ENCODE results near the gene GLRX. TPM values are rescaled to one million over a fixed set of nuclear protein-coding genes. Genes with fewer than 3 reads are reported as not detected.

Gene GLRX
- total RNA-seq, 1 donor from 2014 or later: 139 TPM

DNA sequence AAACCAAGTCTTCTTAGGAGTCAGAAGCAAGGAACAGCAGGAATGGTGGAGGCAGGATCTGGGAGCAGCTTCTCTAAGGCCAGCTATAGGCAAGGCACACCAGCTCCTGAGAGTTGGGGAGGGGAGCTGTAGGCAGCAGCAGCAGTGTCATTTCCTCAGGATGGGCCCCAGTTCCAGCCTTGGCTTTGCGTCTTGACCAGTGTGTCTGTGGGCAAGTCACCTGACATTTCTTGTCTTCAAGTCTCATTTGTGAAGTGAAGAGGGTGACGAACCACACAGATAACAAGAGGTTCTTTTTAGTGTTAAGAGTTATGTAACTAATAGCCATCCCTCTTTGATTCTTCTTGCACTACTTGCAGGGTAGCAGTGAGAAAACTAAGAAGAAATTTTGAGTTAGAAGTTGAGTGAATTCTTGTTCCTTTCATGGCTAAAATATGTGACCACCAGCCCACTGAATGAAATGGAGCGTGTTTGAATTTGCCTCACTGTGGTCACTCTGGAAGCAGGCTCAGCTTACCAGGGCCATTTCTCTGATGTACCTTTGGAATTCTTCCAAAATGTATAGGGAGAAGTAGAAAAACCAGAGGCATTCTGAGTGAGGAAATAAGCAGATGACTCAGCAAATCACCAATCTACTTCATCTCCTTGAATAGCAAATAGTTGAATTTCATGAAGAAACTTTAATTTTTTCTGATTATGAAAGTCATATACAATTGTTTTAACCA is 49.0 kb downstream of the GLRX start:
- peak; percentile 34 for DNase-seq (ENCODE audit: low read depth)
- TF ChIP-seq, protein P1, sequence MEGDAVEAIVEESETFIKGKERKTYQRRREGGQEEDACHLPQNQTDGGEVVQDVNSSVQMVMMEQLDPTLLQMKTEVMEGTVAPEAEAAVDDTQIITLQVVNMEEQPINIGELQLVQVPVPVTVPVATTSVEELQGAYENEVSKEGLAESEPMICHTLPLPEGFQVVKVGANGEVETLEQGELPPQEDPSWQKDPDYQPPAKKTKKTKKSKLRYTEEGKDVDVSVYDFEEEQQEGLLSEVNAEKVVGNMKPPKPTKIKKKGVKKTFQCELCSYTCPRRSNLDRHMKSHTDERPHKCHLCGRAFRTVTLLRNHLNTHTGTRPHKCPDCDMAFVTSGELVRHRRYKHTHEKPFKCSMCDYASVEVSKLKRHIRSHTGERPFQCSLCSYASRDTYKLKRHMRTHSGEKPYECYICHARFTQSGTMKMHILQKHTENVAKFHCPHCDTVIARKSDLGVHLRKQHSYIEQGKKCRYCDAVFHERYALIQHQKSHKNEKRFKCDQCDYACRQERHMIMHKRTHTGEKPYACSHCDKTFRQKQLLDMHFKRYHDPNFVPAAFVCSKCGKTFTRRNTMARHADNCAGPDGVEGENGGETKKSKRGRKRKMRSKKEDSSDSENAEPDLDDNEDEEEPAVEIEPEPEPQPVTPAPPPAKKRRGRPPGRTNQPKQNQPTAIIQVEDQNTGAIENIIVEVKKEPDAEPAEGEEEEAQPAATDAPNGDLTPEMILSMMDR (IDR thresholded peaks at IDR 0.05; ENCODE audit: insufficient read depth, low read length, poor library complexity, severe bottlenecking): no peak
- Histone ChIP-seq H3K36me3 (ENCODE audit: control insufficient read depth, insufficient read depth, low read length) (peaks cover 3% of the 10 kb centered on the region), H3K4me3 (ENCODE audit: low read depth, low read length) (no peak overlapping the region), H3K27me3 (ENCODE audit: control insufficient read depth, insufficient read depth, low read length) (no peaks in the 10 kb centered on the region)

DNA sequence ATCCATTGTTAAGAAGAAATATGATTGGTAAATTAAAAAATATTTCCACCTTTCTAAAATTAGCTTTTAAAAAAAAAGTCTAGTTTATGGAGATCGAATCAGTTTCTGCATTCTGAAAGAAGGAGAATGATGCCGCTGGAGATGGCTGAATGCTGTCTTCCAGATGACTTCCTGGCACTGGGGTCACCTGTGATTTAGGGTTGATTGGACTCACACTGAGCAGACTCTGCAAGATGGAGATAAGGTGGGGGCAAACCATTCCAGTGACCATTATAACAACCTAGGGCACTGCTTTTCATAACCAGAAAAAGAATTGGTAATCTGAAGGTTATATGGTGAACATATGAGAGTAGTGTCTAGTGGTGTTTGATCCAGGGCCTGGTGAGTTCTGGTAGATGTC is 50.6 kb downstream of the GLRX start:
- no peak for DNase-seq (ENCODE audit: low read depth)
- Histone ChIP-seq H3K27me3 (ENCODE audit: control insufficient read depth, insufficient read depth, low read length) (no peaks in the 10 kb centered on the region), H3K4me3 (ENCODE audit: low read depth, low read length) (no peak overlapping the region), H3K36me3 (ENCODE audit: control insufficient read depth, insufficient read depth, low read length) (peaks cover 3% of the 10 kb centered on the region)
- TF ChIP-seq, protein P1 (IDR thresholded peaks at IDR 0.05; ENCODE audit: insufficient read depth, low read length, poor library complexity, severe bottlenecking): no peak

- no peak for DNase-seq (ENCODE audit: low read depth)
- Histone ChIP-seq H3K4me3 (ENCODE audit: low read depth, low read length) (no peak overlapping the region), H3K27me3 (ENCODE audit: control insufficient read depth, insufficient read depth, low read length) (no peaks in the 10 kb centered on the region), H3K36me3 (ENCODE audit: control insufficient read depth, insufficient read depth, low read length) (peaks cover 3% of the 10 kb centered on the region)
- TF ChIP-seq, protein P1 (IDR thresholded peaks at IDR 0.05; ENCODE audit: insufficient read depth, low read length, poor library complexity, severe bottlenecking): no peak
These were observed 51.5 kb downstream of the GLRX start for GRCh38 chr5:95770830-95771708.

DNA sequence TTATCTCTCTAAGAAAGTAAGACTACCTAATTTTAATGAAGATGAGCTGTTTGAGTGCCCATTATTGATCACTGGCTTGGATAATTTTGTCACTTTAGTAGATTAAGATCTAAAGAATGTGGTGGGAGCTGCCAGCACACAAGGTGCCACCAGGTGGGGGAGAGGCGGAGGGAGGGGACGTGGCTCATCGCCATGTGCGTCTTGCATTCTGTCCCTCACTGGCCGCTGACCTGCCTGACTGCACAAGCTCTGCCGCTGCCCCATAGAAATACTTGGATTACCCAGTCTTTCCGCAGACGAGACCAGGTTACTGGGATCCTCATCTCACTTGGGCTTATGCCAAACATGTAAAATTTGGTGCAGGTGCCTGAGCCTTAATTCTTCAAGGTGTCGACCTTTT is 53.8 kb downstream of the GLRX start:
- TF ChIP-seq, protein P1 (IDR thresholded peaks at IDR 0.05; ENCODE audit: insufficient read depth, low read length, poor library complexity, severe bottlenecking): no peak
- Histone ChIP-seq H3K4me3 (ENCODE audit: low read depth, low read length) (no peak overlapping the region), H3K27me3 (ENCODE audit: control insufficient read depth, insufficient read depth, low read length) (no peaks in the 10 kb centered on the region), H3K36me3 (ENCODE audit: control insufficient read depth, insufficient read depth, low read length) (peaks cover 3% of the 10 kb centered on the region)
- no peak for DNase-seq (ENCODE audit: low read depth)

DNA sequence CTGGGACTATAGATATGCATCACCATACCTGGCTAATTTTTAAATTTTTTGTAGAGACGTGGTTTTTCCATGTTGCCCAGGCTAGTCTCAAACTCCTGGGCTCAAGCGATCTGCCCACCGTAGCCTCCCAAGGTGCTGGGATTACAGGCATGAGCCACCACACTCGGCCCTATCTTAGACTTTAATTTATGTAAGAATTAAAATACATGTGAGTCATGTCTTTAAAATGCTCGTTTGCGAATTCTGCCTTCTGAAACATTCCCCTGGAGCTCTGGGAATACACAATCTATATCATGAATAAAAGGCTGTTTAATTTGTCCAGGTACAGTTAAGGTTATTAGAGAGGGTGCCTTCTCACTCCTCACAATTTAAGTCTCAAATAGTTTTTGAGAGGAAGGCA is 58.6 kb downstream of the GLRX start:
- no peaks in the 10 kb centered on the region for H3K27me3 ChIP-seq (ENCODE audit: control insufficient read depth, insufficient read depth, low read length)
- no peak for DNase-seq (ENCODE audit: low read depth)
- no peaks in the 10 kb centered on the region for H3K36me3 ChIP-seq (ENCODE audit: control insufficient read depth, insufficient read depth, low read length)
- TF ChIP-seq, protein P1 (IDR thresholded peaks at IDR 0.05; ENCODE audit: insufficient read depth, low read length, poor library complexity, severe bottlenecking): no peak
- H3K4me3 ChIP-seq (ENCODE audit: low read depth, low read length): no peak overlapping the region

Other genes with a start within 250 kb of the GLRX start
- 0.25 TPM in 1 of 2 replicates, not detected in the other for gene GPR150, start 202.6 kb downstream of the GLRX start, total RNA-seq
- 0.21 and 0.41 TPM in 2 replicates for gene RFESD, start 175.9 kb downstream of the GLRX start, total RNA-seq
- not detected in 2 replicates for gene SPATA9, start 139.7 kb downstream of the GLRX start, total RNA-seq
- 68.4 and 93.5 TPM in 2 replicates for gene RHOBTB3, start 91.4 kb downstream of the GLRX start, total RNA-seq
- gene ELL2, start 139.1 kb upstream of the GLRX start, total RNA-seq: 11.2 and 14.1 TPM in 2 replicates

Measured in kidney epithelial cell (primary cell).